Measurements from ENCODE around the gene KDM4B. TPM values are rescaled to one million over a fixed set of nuclear protein-coding genes. Genes with fewer than 3 reads are reported as not detected.

The KDM4B gene
- total and polyA plus RNA-seq, 9 of the 15 experiments (the other 6 are each of a cell fraction or from before 2014, with no cell fraction given), result 0.21 to 29.9 (median 7.3) TPM

GRCh38 chr19:4968462-4969291 is at the start of gene KDM4B (continued):
- TF ChIP-seq ESRRB (CRISPR knock-in tag; IDR thresholded peaks at IDR 0.05; ENCODE audit: borderline replicate concordance), result no peak
- TF ChIP-seq NR4A1 (CRISPR knock-in tag; IDR thresholded peaks at IDR 0.05), result no peak
- TF ChIP-seq NR4A1 (tag; IDR thresholded peaks at IDR 0.05), result 0 out of 2 replicates have a peak, but pooled peaks have one; percentile 29
- TF ChIP-seq NCOA6 (IDR thresholded peaks at IDR 0.05), result no peak
- TF ChIP-seq GABPB1 (CRISPR knock-in tag; IDR thresholded peaks at IDR 0.05), result peak; percentile 79
- TF ChIP-seq KAT7 (CRISPR knock-in tag; IDR thresholded peaks at IDR 0.05; ENCODE audit: borderline replicate concordance), result no peak
- TF ChIP-seq SMC3 (conservative IDR thresholded peaks at IDR 0.05; ENCODE audit: insufficient read depth, low read depth, low read length), result 0 out of 2 replicates have a peak, but pooled peaks have one; percentile 9
- no peak for TF ChIP-seq ETV1 (tag; conservative IDR thresholded peaks at IDR 0.05; ENCODE audit: low read depth)
- peak; percentile 100 for TF ChIP-seq PBX2 (CRISPR knock-in tag; IDR thresholded peaks at IDR 0.05; ENCODE audit: low read depth)
- TF ChIP-seq PBX2 (tag; conservative IDR thresholded peaks at IDR 0.05; ENCODE audit: low read depth), result peak; percentile 100
- peak; percentile 83; the same call in 1 of the 2 replicates for TF ChIP-seq MAX (CRISPR knock-in tag; IDR thresholded peaks at IDR 0.05)
- TF ChIP-seq CBX8 (IDR thresholded peaks at IDR 0.05; ENCODE audit: borderline replicate concordance, extremely low read depth, low read depth, low read length, poor library complexity, severe bottlenecking), result no peak
- TF ChIP-seq HMGXB4 (CRISPR knock-in tag; IDR thresholded peaks at IDR 0.05), result no peak
- peak; percentile 70; the same call in 1 of the 2 replicates for TF ChIP-seq TOE1 (IDR thresholded peaks at IDR 0.05; ENCODE audit: borderline replicate concordance)
- no peak for TF ChIP-seq TOE1 (CRISPR knock-in tag; IDR thresholded peaks at IDR 0.05; ENCODE audit: borderline replicate concordance, low read depth)
- no peak for TF ChIP-seq LEF1 (IDR thresholded peaks at IDR 0.05)
- peak; percentile 55; the same call in 1 of the 2 replicates for TF ChIP-seq KLF1 (tag; IDR thresholded peaks at IDR 0.05)
- TF ChIP-seq GATAD2B (IDR thresholded peaks at IDR 0.05; ENCODE audit: borderline replicate concordance), result no peak
- peak; percentile 70; the same call in 1 of the 2 replicates for TF ChIP-seq CREB3L1 (IDR thresholded peaks at IDR 0.05; ENCODE audit: borderline replicate concordance, low read depth)
- no peak for TF ChIP-seq ZNF165 (CRISPR knock-in tag; IDR thresholded peaks at IDR 0.05; ENCODE audit: borderline replicate concordance)
- no peak for TF ChIP-seq FOXP1 (CRISPR knock-in tag; IDR thresholded peaks at IDR 0.05)
- no peak for TF ChIP-seq CBX5 (IDR thresholded peaks at IDR 0.05; ENCODE audit: borderline replicate concordance, low read depth)
